Measurements from ENCODE around the gene CLASP1.

- TF ChIP-seq CTCF (IDR thresholded peaks at IDR 0.05; ENCODE audit: low read depth, low read length) (no peak), EZH2phosphoT487 (IDR thresholded peaks at IDR 0.05; ENCODE audit: low read depth) (no peak)
These were observed 23.3 kb downstream of the CLASP1 start for GRCh38 chr2:121625953-121626352.
